Smooth muscle cell (in vitro differentiated cells): ENCODE measurements around the gene TTI1. TPM values are rescaled to one million over a fixed set of nuclear protein-coding genes. Genes with fewer than 3 reads are reported as not detected.
A peak's percentile ranks its signal among the peaks of the same experiment; 100 is the strongest.

Source experiments
- DNase-seq: peaks from one replicate; lab custom pipeline; 2025; ENCODE audit not compliant: unreplicated experiment; lab: John Stamatoyannopoulos, UW
- H2AFZ ChIP-seq: fragments of 200-600 bp; sonication (generic); 2 replicates; pipeline ENCODE4 v1.6.0; 2016; ENCODE audit warnings: antibody characterized with exemption, low read depth, mild to moderate bottlenecking
- H3F3A ChIP-seq: fragments of 200-600 bp; sonication (generic); 2 replicates; pipeline ENCODE4 v1.6.0; 2017; ENCODE audit warnings: antibody characterized with exemption, low read depth
- H3K27ac ChIP-seq: fragments of 200-600 bp; sonication (generic); 2 replicates; pipeline ENCODE4 v1.5.1; 2016; ENCODE audit warnings: low read depth, mild to moderate bottlenecking
- H3K27me3 ChIP-seq: fragments of 200-600 bp; sonication (generic); 2 replicates; pipeline ENCODE4 v1.6.1; 2016; ENCODE audit warnings: low read depth, mild to moderate bottlenecking
- H3K36me3 ChIP-seq: fragments of 200-600 bp; sonication (generic); 2 replicates; pipeline ENCODE4 v1.5.1; 2016; ENCODE audit warnings: low read depth
- H3K4me1 ChIP-seq: fragments of 200-600 bp; sonication (generic); 2 replicates; pipeline ENCODE4 v1.5.1; 2016; ENCODE audit warnings: low read depth
- H3K4me2 ChIP-seq: fragments of 200-600 bp; sonication (generic); 2 replicates; pipeline ENCODE4 v1.6.0; 2016; ENCODE audit warnings: mild to moderate bottlenecking
- H3K4me3 ChIP-seq: fragments of 200-600 bp; sonication (generic); 2 replicates; pipeline ENCODE4 v1.5.1; 2016; ENCODE audit warnings: mild to moderate bottlenecking
- H3K79me2 ChIP-seq: fragments of 200-600 bp; sonication (generic); 2 replicates; pipeline ENCODE4 v1.6.0; 2016; ENCODE audit warnings: low read depth, mild to moderate bottlenecking
- H3K9ac ChIP-seq: fragments of 200-600 bp; sonication (generic); 2 replicates; pipeline ENCODE4 v1.6.0; 2016; ENCODE audit warnings: low read depth
- H3K9me3 ChIP-seq: fragments of 200-600 bp; sonication (generic); replicated peaks from 2 replicates; pipeline ENCODE4 v1.5.1; 2016; ENCODE audit warnings: low read depth
- H4K20me1 ChIP-seq: fragments of 200-600 bp; sonication (generic); 2 replicates; pipeline ENCODE4 v1.6.0; 2016; ENCODE audit warnings: low read depth
- WGBS: methylation state at CpG from one replicate; pipeline ENCODE4 v1.1.7; 2016; ENCODE audit warnings: low lambda C conversion rate; 5-methylcytosine and 5-hydroxymethylcytosine counted together
- polyA plus RNA-seq: library from polyadenylated mRNA; unstranded; fragments of >200 nt; fragmentation: Nextera tagmentation; extraction: Ambion mirVana; gene quantifications from 2 replicates; pipeline ENCODE4 v1.2.1, GENCODE V29; 2016
- total RNA-seq: library from RNA; depleted of rRNA; stranded (reverse); fragments of >200 nt; gene quantifications from 2 replicates; pipeline ENCODE4 v1.2.3, GENCODE V29; 2014
- TF ChIP-seq, protein P1 (sequence below): fragments of 200-600 bp; sonication (generic); IDR thresholded peaks from 2 replicates; pipeline ENCODE4 v1.5.1; 2017; ENCODE audit warnings: borderline replicate concordance, mild to moderate bottlenecking, antibody characterized with exemption; ENCODE audit not compliant: insufficient read depth, poor library complexity, severe bottlenecking

The TTI1 gene
- total RNA-seq (17.0 and 20.4 TPM in 2 replicates), polyA plus RNA-seq (14.2 and 20.0 TPM in 2 replicates)

DNA sequence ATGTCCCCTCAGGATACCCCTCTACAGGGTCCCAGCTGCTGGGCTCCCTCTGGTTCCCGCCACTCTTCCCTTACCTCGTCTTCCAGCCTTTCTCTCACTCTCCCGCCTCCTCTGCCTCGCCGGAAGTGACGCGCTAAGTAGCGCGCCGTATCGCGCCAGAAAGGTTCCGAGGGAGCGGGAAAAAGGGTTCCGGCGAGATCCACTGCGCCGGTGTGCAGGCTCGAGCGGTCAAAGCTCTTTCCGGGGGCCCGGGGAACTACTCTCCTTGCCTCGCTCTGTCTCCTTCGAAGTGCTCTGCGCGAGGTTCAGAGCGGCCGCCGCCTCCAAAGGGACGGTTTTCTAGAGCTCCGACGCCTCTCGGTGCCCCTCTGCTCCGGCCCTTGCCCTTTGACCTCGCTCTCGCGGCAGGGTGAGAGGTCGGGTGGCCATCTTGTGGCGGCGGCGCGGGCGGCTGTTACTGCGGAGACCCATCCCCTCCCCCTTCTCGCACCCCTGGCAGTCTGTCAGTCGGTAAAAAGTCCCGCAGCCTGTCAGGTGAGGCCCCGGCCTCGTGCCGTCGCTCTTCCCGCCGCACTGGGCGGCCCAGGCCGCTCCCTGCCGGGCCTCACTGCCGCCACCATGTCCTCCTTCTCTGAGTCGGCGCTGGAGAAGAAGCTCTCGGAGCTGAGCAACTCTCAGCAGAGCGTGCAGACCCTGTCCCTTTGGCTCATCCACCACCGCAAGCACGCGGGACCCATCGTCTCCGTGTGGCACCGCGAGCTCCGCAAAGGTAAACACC, at the start of gene TTI1, which contains the start of gene RPRD1B:
TTI1 (minus strand) TSS at position 127 of the 778 bp plus-strand sequence. CDS start 19,640 bp downstream, outside the sequence.
RPRD1B (plus strand) TSS at position 417 of the 778 bp plus-strand sequence; CDS start at position 619, 202 bp downstream.
- H3K79me2 ChIP-seq, result peaks cover 98% of the 10 kb centered on the region
- peak within 1 kb of the TSS; percentile 95 for H3K9ac ChIP-seq
- H3K4me3 ChIP-seq, result peak within 1 kb of the TSS; percentile 90
- no peaks in the 10 kb centered on the region for H3K9me3 ChIP-seq
- peak within 1 kb of the TSS; percentile 94 for H2AFZ ChIP-seq
- WGBS, result under 1% methylated on average over 68 of the region's 69 CpGs
- TF ChIP-seq, protein P1, sequence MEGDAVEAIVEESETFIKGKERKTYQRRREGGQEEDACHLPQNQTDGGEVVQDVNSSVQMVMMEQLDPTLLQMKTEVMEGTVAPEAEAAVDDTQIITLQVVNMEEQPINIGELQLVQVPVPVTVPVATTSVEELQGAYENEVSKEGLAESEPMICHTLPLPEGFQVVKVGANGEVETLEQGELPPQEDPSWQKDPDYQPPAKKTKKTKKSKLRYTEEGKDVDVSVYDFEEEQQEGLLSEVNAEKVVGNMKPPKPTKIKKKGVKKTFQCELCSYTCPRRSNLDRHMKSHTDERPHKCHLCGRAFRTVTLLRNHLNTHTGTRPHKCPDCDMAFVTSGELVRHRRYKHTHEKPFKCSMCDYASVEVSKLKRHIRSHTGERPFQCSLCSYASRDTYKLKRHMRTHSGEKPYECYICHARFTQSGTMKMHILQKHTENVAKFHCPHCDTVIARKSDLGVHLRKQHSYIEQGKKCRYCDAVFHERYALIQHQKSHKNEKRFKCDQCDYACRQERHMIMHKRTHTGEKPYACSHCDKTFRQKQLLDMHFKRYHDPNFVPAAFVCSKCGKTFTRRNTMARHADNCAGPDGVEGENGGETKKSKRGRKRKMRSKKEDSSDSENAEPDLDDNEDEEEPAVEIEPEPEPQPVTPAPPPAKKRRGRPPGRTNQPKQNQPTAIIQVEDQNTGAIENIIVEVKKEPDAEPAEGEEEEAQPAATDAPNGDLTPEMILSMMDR, result no peak
- peak within 1 kb of the TSS; percentile 90 for H3K27ac ChIP-seq
- peak; percentile 53 for DNase-seq
- peaks cover 25% of the 10 kb centered on the region for H4K20me1 ChIP-seq
- H3K36me3 ChIP-seq, result no peaks in the 10 kb centered on the region
- H3F3A ChIP-seq, result no peaks in the 10 kb centered on the region
- peaks cover 20% of the 10 kb centered on the region for H3K4me1 ChIP-seq
- peak within 1 kb of the TSS; percentile 99 for H3K4me2 ChIP-seq
- H3K27me3 ChIP-seq, result no peaks in the 10 kb centered on the region

DNA sequence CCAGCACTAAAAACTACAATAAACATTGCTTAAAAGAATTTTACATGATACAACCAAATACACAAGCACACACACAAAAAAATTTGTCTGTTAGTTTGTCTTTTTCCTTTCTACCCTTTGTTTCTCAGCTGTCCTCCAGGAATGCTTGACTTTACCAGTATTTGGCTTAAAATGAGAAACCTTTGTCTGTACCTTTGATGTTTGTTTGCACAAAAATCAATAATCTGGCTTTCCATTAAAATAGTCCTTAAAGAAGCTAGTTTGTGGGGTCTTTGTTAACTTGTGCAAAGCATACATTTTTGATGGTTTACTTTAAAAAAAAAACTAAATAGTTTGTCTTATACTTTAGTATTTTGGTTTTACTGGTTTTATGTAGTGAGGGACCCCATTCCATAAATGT, 49.6 kb upstream of the TTI1 start:
- Histone ChIP-seq H3K27me3 (no peaks in the 10 kb centered on the region), H3K4me1 (peaks cover 24% of the 10 kb centered on the region), H3K27ac (peak overlapping the region; percentile 94), H3K4me2 (peak overlapping the region; percentile 62), H4K20me1 (peaks cover 3% of the 10 kb centered on the region), H2AFZ (no peak overlapping the region), H3K4me3 (no peak overlapping the region), H3K79me2 (peaks cover 15% of the 10 kb centered on the region), H3K9ac (peak overlapping the region; percentile 83), H3K36me3 (no peaks in the 10 kb centered on the region), H3F3A (peaks cover 25% of the 10 kb centered on the region), H3K9me3 (no peaks in the 10 kb centered on the region)
- TF ChIP-seq, protein P1, result no peak
- no peak for DNase-seq

DNA sequence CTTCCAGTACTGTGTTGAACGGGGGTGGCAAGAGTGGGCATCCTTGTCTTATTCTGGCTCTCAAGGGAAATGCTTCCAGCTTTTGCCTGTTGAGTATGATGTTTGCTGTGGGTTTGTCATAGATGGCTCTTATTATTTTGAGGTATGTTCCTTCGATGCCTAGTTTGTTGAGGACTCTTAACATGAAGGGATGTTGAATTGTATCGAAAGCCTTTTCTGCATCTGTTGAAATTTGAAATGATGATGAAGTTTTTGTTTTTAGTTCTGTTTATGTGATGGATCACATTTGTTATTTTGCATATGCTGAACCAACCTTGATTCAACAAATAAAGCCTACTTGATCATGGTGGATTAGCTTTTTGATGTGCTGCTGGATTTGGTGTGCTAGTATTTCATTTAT, 48.3 kb upstream of the TTI1 start:
- H3K27ac ChIP-seq, result no peak overlapping the region
- WGBS, result 99% methylated on average over 3 of the region's 3 CpGs
- no peak overlapping the region for H3K9ac ChIP-seq
- H3F3A ChIP-seq, result peaks cover 25% of the 10 kb centered on the region
- peaks cover 24% of the 10 kb centered on the region for H3K4me1 ChIP-seq
- H3K36me3 ChIP-seq, result no peaks in the 10 kb centered on the region
- no peak overlapping the region for H3K4me2 ChIP-seq
- no peaks in the 10 kb centered on the region for H3K27me3 ChIP-seq
- TF ChIP-seq, protein P1, result no peak
- DNase-seq, result no peak
- H4K20me1 ChIP-seq, result peaks cover 3% of the 10 kb centered on the region
- no peaks in the 10 kb centered on the region for H3K9me3 ChIP-seq
- peaks cover 15% of the 10 kb centered on the region for H3K79me2 ChIP-seq
- H2AFZ ChIP-seq, result no peak overlapping the region
- no peak overlapping the region for H3K4me3 ChIP-seq

DNA sequence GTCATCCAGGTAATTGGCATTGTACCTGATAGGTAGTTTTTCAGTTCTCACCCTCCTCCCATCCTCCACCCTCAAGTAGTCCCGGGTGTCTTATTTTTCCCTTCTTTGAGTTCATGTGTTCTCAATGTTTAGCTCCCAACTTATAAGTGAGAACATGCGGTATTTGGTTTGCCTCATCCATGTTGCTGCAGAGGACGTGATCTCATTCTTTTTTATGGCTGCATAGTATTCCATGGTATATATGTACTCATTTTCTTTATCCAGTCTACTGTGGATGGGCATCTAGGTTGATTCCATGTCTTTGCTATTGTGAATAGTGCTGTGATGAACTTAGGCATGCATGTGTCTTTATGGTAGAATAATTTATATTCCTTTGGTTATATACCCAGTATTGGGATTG, 46.1 kb upstream of the TTI1 start:
- H4K20me1 ChIP-seq, result peaks cover 12% of the 10 kb centered on the region
- H3K4me3 ChIP-seq, result no peak overlapping the region
- no peak for DNase-seq
- no peak overlapping the region for H3K4me2 ChIP-seq
- no peaks in the 10 kb centered on the region for H3K36me3 ChIP-seq
- H3K9me3 ChIP-seq, result no peaks in the 10 kb centered on the region
- TF ChIP-seq, protein P1, result no peak
- peaks cover 30% of the 10 kb centered on the region for H3F3A ChIP-seq
- no peak overlapping the region for H2AFZ ChIP-seq
- no peak overlapping the region for H3K9ac ChIP-seq
- WGBS, result 100% methylated on average over 3 of the region's 3 CpGs
- peaks cover 16% of the 10 kb centered on the region for H3K79me2 ChIP-seq
- H3K27ac ChIP-seq, result no peak overlapping the region
- H3K27me3 ChIP-seq, result no peaks in the 10 kb centered on the region
- H3K4me1 ChIP-seq, result peaks cover 18% of the 10 kb centered on the region
